ENCODE measurements around the gene ALS2. TPM values are rescaled to one million over a fixed set of nuclear protein-coding genes. Genes with fewer than 3 reads are reported as not detected.

ALS2 gene
- total RNA-seq, 3 donors from 2014 or later, result 19.7 to 28.4 (median 19.7) TPM

- no peak for TF ChIP-seq POLR2A (IDR thresholded peaks at IDR 0.05)
- no peak for TF ChIP-seq POLR2AphosphoS5 (IDR thresholded peaks at IDR 0.05)
- TF ChIP-seq CTCF (IDR thresholded peaks at IDR 0.05), result no peak
These were observed 16.6 kb upstream of the ALS2 start for GRCh38 chr2:201797175-201797840.

GRCh38 chr2:201796478-201796865, 15.7 kb upstream of the ALS2 start:
- Histone ChIP-seq H3K27ac (no peak overlapping the region), H3K4me1 (no peaks in the 10 kb centered on the region), H3K36me3 (no peaks in the 10 kb centered on the region), H3K27me3 (no peaks in the 10 kb centered on the region), H3K9me3 (no peaks in the 10 kb centered on the region), H3K4me3 (no peak overlapping the region)
- no peak for TF ChIP-seq POLR2AphosphoS5 (IDR thresholded peaks at IDR 0.05)
- no peak for TF ChIP-seq POLR2A (IDR thresholded peaks at IDR 0.05)
- TF ChIP-seq CTCF (IDR thresholded peaks at IDR 0.05), result no peak
- no peak for DNase-seq (ENCODE audit: low spot score in 2 of 2)
- intact Hi-C loops (cut with DNase I; ENCODE audit: low total_unique reads), result no loop called here

More at GRCh38 chr2:201797175-201797840, 16.6 kb upstream of the ALS2 start:
- no peak overlapping the region for H3K4me3 ChIP-seq
- H3K27me3 ChIP-seq, result no peaks in the 10 kb centered on the region
- no peaks in the 10 kb centered on the region for H3K9me3 ChIP-seq
- no peaks in the 10 kb centered on the region for H3K36me3 ChIP-seq
- intact Hi-C loops (cut with DNase I; ENCODE audit: low total_unique reads), result no loop called here
- DNase-seq (ENCODE audit: low spot score in 2 of 2), result no peak
- no peak overlapping the region for H3K27ac ChIP-seq
- H3K4me1 ChIP-seq, result no peaks in the 10 kb centered on the region

- TF ChIP-seq CTCF (IDR thresholded peaks at IDR 0.05) (peak in 2 of 3 donors; percentile 46 to 61), POLR2AphosphoS5 (IDR thresholded peaks at IDR 0.05) (no peak), POLR2A (IDR thresholded peaks at IDR 0.05) (no peak)
- H3K4me1 ChIP-seq, result no peaks in the 10 kb centered on the region
- no peaks in the 10 kb centered on the region for H3K36me3 ChIP-seq
- no peak for DNase-seq (ENCODE audit: low spot score in 2 of 2)
- intact Hi-C loops (cut with DNase I; ENCODE audit: low total_unique reads), result no loop called here
- no peak overlapping the region for H3K4me3 ChIP-seq
- no peaks in the 10 kb centered on the region for H3K27me3 ChIP-seq
- H3K27ac ChIP-seq, result no peak overlapping the region
- no peaks in the 10 kb centered on the region for H3K9me3 ChIP-seq
These were observed 15.1 kb upstream of the ALS2 start for GRCh38 chr2:201795607-201796477.

- Histone ChIP-seq H3K9me3 (no peaks in the 10 kb centered on the region), H3K36me3 (no peaks in the 10 kb centered on the region), H3K27me3 (no peaks in the 10 kb centered on the region), H3K4me1 (no peaks in the 10 kb centered on the region), H3K27ac (no peak overlapping the region), H3K4me3 (no peak overlapping the region)
- no peak for DNase-seq (ENCODE audit: low spot score in 2 of 2)
- intact Hi-C loops (cut with DNase I; ENCODE audit: low total_unique reads), result no loop called here
- TF ChIP-seq POLR2A (IDR thresholded peaks at IDR 0.05) (no peak), CTCF (IDR thresholded peaks at IDR 0.05) (no peak), POLR2AphosphoS5 (IDR thresholded peaks at IDR 0.05) (no peak)
These were observed 13.6 kb upstream of the ALS2 start for GRCh38 chr2:201794294-201794693.

GRCh38 chr2:201793631-201794030, 12.9 kb upstream of the ALS2 start:
- TF ChIP-seq POLR2A (IDR thresholded peaks at IDR 0.05) (no peak), POLR2AphosphoS5 (IDR thresholded peaks at IDR 0.05) (no peak), CTCF (IDR thresholded peaks at IDR 0.05) (no peak)
- no peaks in the 10 kb centered on the region for H3K4me1 ChIP-seq
- no peak for DNase-seq (ENCODE audit: low spot score in 2 of 2)
- intact Hi-C loops (cut with DNase I; ENCODE audit: low total_unique reads), result no loop called here
- H3K36me3 ChIP-seq, result no peaks in the 10 kb centered on the region
- no peak overlapping the region for H3K4me3 ChIP-seq
- H3K9me3 ChIP-seq, result no peaks in the 10 kb centered on the region
- no peaks in the 10 kb centered on the region for H3K27me3 ChIP-seq
- no peak overlapping the region for H3K27ac ChIP-seq

Measured in breast epithelium (tissue), 4 donors.